ENCODE results near the gene ARPC4. TPM values are rescaled to one million over a fixed set of nuclear protein-coding genes. Genes with fewer than 3 reads are reported as not detected.

Gene ARPC4
- total RNA-seq, 3 donors from 2014 or later = 154 to 219 (median 212) TPM

DNA sequence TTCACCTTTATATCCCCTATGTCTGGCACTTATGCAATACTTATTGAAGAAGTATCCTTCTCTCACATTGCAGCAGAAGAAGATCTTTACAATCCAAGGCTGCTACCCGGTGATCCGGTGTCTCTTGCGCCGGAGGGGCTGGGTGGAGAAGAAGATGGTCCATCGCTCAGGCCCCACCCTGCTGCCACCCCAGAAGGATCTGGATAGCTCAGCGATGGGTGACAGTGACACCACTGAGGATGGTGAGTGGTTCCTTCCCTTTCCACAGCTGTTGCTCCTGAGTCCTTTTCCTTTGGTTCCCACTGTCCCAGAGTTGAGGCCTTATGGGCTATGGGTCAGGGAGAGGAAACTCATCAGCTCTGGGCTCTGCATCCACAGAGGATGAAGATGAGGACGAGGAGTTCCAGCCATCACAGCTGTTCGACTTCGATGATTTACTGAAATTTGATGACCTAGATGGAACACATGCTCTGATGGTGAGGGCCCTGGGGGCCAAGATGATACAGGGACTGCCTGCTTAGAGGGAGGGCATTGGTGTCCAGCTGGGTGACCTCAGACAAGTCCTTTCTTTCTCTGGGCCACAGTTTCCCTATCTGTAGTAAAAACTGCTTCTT lies 20.1 kb downstream of the ARPC4 start:
- no peaks in the 10 kb centered on the region for H3K9me3 ChIP-seq
- TF ChIP-seq, protein P1, sequence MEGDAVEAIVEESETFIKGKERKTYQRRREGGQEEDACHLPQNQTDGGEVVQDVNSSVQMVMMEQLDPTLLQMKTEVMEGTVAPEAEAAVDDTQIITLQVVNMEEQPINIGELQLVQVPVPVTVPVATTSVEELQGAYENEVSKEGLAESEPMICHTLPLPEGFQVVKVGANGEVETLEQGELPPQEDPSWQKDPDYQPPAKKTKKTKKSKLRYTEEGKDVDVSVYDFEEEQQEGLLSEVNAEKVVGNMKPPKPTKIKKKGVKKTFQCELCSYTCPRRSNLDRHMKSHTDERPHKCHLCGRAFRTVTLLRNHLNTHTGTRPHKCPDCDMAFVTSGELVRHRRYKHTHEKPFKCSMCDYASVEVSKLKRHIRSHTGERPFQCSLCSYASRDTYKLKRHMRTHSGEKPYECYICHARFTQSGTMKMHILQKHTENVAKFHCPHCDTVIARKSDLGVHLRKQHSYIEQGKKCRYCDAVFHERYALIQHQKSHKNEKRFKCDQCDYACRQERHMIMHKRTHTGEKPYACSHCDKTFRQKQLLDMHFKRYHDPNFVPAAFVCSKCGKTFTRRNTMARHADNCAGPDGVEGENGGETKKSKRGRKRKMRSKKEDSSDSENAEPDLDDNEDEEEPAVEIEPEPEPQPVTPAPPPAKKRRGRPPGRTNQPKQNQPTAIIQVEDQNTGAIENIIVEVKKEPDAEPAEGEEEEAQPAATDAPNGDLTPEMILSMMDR (IDR thresholded peaks at IDR 0.05) = no peak
- ATAC-seq (no peak), DNase-seq (peak in 1 of 3 donors; percentile 7)
- no peaks in the 10 kb centered on the region for H3K36me3 ChIP-seq (ENCODE audit: low read depth)
- H3K4me3 ChIP-seq = no peak overlapping the region
- intact Hi-C loops (cut with DNase I, micrococcal nuclease) = no loop called here
- peaks cover 18% of the 10 kb centered on the region for H3K4me1 ChIP-seq (ENCODE audit: low read depth)

DNA sequence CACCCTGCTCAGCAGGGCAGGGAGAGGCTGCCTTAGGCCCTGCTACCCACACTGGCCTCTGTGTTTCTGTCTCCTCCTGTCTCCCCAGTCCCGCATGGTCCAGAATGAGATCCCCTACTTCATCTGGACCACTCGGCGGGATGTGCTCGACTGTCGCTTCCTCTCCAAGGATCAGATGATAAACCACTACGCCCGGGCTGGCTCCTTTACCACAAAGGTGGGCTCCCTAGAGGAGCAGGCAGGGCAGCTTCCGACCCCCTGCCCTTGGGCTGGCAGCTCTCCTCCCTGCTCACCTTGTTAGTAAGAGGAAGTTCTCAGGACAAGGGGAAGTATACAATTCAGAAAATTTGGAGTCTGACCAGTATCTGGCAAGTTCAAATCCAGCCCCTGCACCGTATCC lies 23.1 kb downstream of the ARPC4 start:
- Histone ChIP-seq H3K9me3 (no peaks in the 10 kb centered on the region), H3K4me1 (ENCODE audit: low read depth) (peaks cover under 1% of the 10 kb centered on the region), H3K36me3 (ENCODE audit: low read depth) (no peaks in the 10 kb centered on the region), H3K4me3 (no peak overlapping the region)
- no peak for ATAC-seq
- DNase-seq = peak in 1 of 3 donors; percentile 17
- TF ChIP-seq, protein P1 (IDR thresholded peaks at IDR 0.05) = no peak
- intact Hi-C loops (cut with DNase I, micrococcal nuclease) = no loop called here

DNA sequence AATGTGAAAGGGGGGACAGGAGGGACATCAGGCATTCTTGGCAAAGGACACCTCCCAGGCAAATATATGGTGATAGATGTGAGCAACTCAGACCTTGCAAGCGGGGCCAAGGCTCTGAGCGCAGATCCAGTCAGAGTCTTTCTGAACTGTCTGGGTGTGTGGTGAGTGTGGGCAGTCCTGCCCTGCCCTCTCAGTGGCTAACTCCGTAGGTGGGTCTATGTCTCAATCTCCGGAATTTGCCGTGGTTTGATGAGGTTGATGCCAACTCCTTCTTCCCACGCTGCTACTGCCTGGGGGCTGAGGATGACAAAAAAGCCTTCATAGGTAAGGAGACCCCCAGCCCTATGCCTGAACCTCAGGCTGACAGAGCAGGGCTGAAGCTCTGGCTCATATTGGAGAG lies 24.6 kb downstream of the ARPC4 start:
- no peak overlapping the region for H3K4me3 ChIP-seq
- TF ChIP-seq, protein P1 (IDR thresholded peaks at IDR 0.05) = no peak
- intact Hi-C loops (cut with DNase I, micrococcal nuclease) = no loop called here
- DNase-seq = peak in 1 of 3 donors; percentile 7
- H3K36me3 ChIP-seq (ENCODE audit: low read depth) = no peaks in the 10 kb centered on the region
- H3K4me1 ChIP-seq (ENCODE audit: low read depth) = no peaks in the 10 kb centered on the region
- no peak for ATAC-seq
- no peaks in the 10 kb centered on the region for H3K9me3 ChIP-seq

DNA sequence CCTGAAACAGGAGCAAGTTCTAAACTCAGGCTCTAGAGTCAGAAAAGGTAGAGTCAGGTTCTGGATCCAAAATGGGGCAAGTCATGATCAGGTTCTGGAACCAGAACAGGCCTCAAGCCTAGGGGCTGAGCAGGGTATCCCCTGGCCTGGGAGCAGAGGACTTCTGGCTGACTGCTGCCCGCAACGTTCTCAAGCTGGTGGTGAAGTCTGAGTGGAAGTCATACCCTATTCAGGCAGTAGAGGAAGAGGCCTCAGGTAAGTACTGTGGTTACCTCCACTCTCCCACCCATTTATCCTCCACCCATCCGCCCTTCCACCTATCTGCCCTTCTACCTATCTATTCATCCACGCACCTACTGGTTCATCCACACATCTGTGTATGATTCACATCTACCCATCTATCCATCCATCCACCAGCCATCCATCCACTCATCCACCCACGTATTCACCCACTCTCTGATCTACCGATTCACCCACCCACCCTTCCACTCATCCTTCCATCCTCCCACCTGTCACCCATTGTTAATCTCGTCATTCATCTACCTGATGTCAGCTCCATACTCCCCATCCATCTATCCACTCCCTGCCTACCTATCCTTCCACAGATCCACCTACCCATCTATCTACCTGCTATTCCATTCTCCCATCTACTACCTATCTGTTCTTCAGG lies 25.9 kb downstream of the ARPC4 start:
- Histone ChIP-seq H3K4me1 (ENCODE audit: low read depth) (no peaks in the 10 kb centered on the region), H3K9me3 (no peaks in the 10 kb centered on the region), H3K36me3 (ENCODE audit: low read depth) (no peaks in the 10 kb centered on the region), H3K4me3 (no peak overlapping the region)
- intact Hi-C loops (cut with DNase I, micrococcal nuclease) = no loop called here
- ATAC-seq (no peak), DNase-seq (peak in 1 of 3 donors; percentile 23)
- TF ChIP-seq, protein P1 (IDR thresholded peaks at IDR 0.05) = no peak

DNA sequence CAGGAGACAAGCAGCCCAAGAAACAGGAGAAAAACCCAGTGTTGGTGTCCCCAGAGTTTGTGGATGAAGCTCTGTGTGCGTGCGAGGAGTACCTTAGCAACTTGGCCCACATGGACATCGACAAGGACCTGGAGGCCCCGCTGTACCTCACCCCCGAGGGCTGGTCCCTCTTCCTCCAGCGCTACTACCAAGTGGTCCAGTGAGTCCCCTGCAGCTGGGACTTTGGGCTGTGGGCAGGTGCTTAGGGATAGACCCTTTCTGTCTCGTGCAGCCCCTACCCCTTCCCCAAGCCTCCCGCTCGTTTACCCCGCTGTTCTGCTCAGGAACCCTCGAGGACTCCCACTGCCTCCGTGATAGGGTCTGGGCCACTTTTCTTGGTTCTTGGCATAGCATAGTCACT lies 27.7 kb downstream of the ARPC4 start:
- intact Hi-C loops (cut with DNase I, micrococcal nuclease) = no loop called here
- Histone ChIP-seq H3K4me1 (ENCODE audit: low read depth) (no peaks in the 10 kb centered on the region), H3K4me3 (no peak overlapping the region), H3K9me3 (no peaks in the 10 kb centered on the region), H3K36me3 (ENCODE audit: low read depth) (no peaks in the 10 kb centered on the region)
- TF ChIP-seq, protein P1 (IDR thresholded peaks at IDR 0.05) = no peak
- peak; percentile 7 for ATAC-seq
- DNase-seq = peak in 1 of 3 donors; percentile 33

All from mucosa of descending colon (tissue), 3 donors.